GM12878 (cell line): ENCODE measurements around the gene GOT2. TPM values are rescaled to one million over a fixed set of nuclear protein-coding genes. Genes with fewer than 3 reads are reported as not detected.

Source experiments
- ATAC-seq: fragments of 200-7000 bp; cut with Tn5 transposase; 3 replicates; pipeline ENCODE4 v1.9.1; 2020; ENCODE audit warnings: mild to moderate bottlenecking, moderate library complexity
- BruUV-seq: library from RNA; stranded (reverse); fragments of 400-500 nt; replicated peaks from 2 replicates; lab custom pipeline; 2021; lab: Mats Ljungman, UMichigan
- CTCF ChIA-PET: fragments of 300-600 bp; sonication (Branson Sonifier 250); formaldehyde crosslinking; extraction: SDS; loops from one replicate; lab custom pipeline; 2021; ENCODE audit warnings: inconsistent platforms; lab: Yijun Ruan, JAX
- POLR2A ChIA-PET: fragments of 350-600 bp; formaldehyde crosslinking; extraction: SDS; loops from one replicate; lab custom pipeline; 2021; ENCODE audit warnings: inconsistent platforms; lab: Charles Lee
- RAD21 ChIA-PET: fragments of 300-600 bp; sonication (Branson Sonifier 250); formaldehyde crosslinking; loops from one replicate; lab custom pipeline; 2023; ENCODE audit warnings: antibody characterized with exemption; ENCODE audit not compliant: unreplicated experiment; lab: Charles Lee
- SMC1A ChIA-PET: fragments of 300-600 bp; sonication (Branson Sonifier 250); formaldehyde crosslinking; loops from one replicate; lab custom pipeline; 2023; ENCODE audit not compliant: unreplicated experiment, uncharacterized antibody; lab: Charles Lee
- DNase-seq: peaks from one replicate; pipeline ENCODE4 v3.0.0-alpha.2; 2011; ENCODE audit warnings: low read depth, low spot score
- FAIRE-seq: peaks from 3 replicates; lab custom pipeline; 2011; peaks lifted over from hg19 to GRCh38; lab: Jason Lieb, UNC
- H2AFZ ChIP-seq: 2 replicates; pipeline ENCODE4 v1.6.0; 2011; ENCODE audit warnings: low read depth, low read length, control low read depth; ENCODE audit not compliant: control insufficient read depth
- H3K27ac ChIP-seq: 2 replicates; pipeline ENCODE4 v1.5.1; 2011; ENCODE audit warnings: control low read depth; ENCODE audit not compliant: control insufficient read depth, insufficient read depth
- H3K27me3 ChIP-seq, 2 experiments: replicated peaks in 1 of 2; 2 replicates each; pipeline versions ENCODE4 v1.6.0 to v1.6.1; 2011; ENCODE audit warnings: low read length in 1 of 2; ENCODE audit not compliant: control insufficient read depth in 2 of 2, insufficient read depth in 2 of 2
- H3K36me3 ChIP-seq, 2 experiments: 2 replicates each; pipeline ENCODE4 v1.5.1; 2011; ENCODE audit warnings: low read length in 1 of 2; ENCODE audit not compliant: control insufficient read depth in 2 of 2, insufficient read depth in 2 of 2
- H3K4me1 ChIP-seq: 2 replicates; pipeline ENCODE4 v1.6.1; 2011; ENCODE audit warnings: mild to moderate bottlenecking, low read length, moderate library complexity, mixed read lengths; ENCODE audit not compliant: control insufficient read depth, insufficient read depth
- H3K4me2 ChIP-seq: 2 replicates; pipeline ENCODE4 v1.6.0; 2011; ENCODE audit warnings: control low read depth; ENCODE audit not compliant: control insufficient read depth, insufficient read depth
- H3K4me3 ChIP-seq: fragments of 200-600 bp; sonication (generic); 2 replicates; pipeline ENCODE4 v1.5.1; 2016
- H3K79me2 ChIP-seq: 2 replicates; pipeline ENCODE4 v1.6.0; 2011; ENCODE audit warnings: low read length; ENCODE audit not compliant: control insufficient read depth, insufficient read depth
- H3K9ac ChIP-seq: 2 replicates; pipeline ENCODE4 v1.8.0; 2011; ENCODE audit warnings: low read length, control low read depth, mixed read lengths; ENCODE audit not compliant: control insufficient read depth, insufficient read depth
- H3K9me3 ChIP-seq: replicated peaks from 3 replicates; pipeline ENCODE4 v1.5.1; 2011; ENCODE audit warnings: mild to moderate bottlenecking, low read length; ENCODE audit not compliant: control insufficient read depth, insufficient read depth
- H4K20me1 ChIP-seq: 2 replicates; pipeline ENCODE4 v1.6.0; 2011; ENCODE audit not compliant: control insufficient read depth, insufficient read depth
- FOXK2 ChIP-seq: fragments of 450-650 bp; IDR thresholded peaks from 2 replicates; pipeline ENCODE4 v1.6.1; 2017; ENCODE audit warnings: mild to moderate bottlenecking, moderate library complexity
- RAD21 ChIP-seq: IDR thresholded peaks from 2 replicates; pipeline ENCODE4 v1.6.1; 2011; ENCODE audit warnings: mild to moderate bottlenecking, low read depth, low read length, moderate library complexity; ENCODE audit not compliant: insufficient read depth
- SREBF1 ChIP-seq: IDR thresholded peaks from 2 replicates; pipeline ENCODE4 v1.6.1; 2012; ENCODE audit warnings: mild to moderate bottlenecking, low read length
- WGBS: methylation state at CpG from one replicate; pipeline ENCODE4 v1.1.6; 2016; ENCODE audit warnings: low lambda C conversion rate; ENCODE audit not compliant: insufficient replicate concordance, insufficient coverage; ENCODE audit errors: missing lambda C conversion rate; 5-methylcytosine and 5-hydroxymethylcytosine counted together
- in situ Hi-C: fragments of 300-500 bp; cut with MboI; formaldehyde crosslinking; loops from 9 replicates; pipeline ENCODE4 v1.14.3; 2018; ENCODE audit warnings: mixed read lengths
- intact Hi-C: fragments of 100-400 bp; cut with micrococcal nuclease; formaldehyde crosslinking; loops from one replicate; pipeline ENCODE4 v1.14.2; 2022; ENCODE audit not compliant: unreplicated experiment
- polyA plus RNA-seq, 11 experiments: library from polyadenylated mRNA; depleted of rRNA in 4 of 11; unstranded in 6 of 11; stranded (reverse) in 5 of 11; fragments of >200 nt; fragmentation: Nextera tagmentation in 4 of 11; fragmentation: Illumina TruSeq in 1 of 11; extraction: Ambion mirVana in 4 of 11; extraction: Trizol in 1 of 11; gene quantifications; 1 replicate in 1 of 11; 2 replicates in 10 of 11; pipeline versions ENCODE4 v1.2.1 to v1.2.3, GENCODE V29; 2011 to 2016; ENCODE audit warnings: inconsistent platforms in 2 of 11, missing spikeins in 2 of 11, low read depth in 1 of 11
- total RNA-seq, 4 experiments: library from RNA; depleted of rRNA in 3 of 4; stranded (reverse); fragments of >200 nt in 3 of 4; fragmentation: Illumina TruSeq in 1 of 4; extraction: Trizol in 1 of 4; gene quantifications; 2 replicates each; pipeline versions ENCODE4 v1.2.1 to v1.2.3, GENCODE V29; 2013 to 2021
- TF ChIP-seq, protein P1 (sequence below): IDR thresholded peaks from 2 replicates; pipeline ENCODE4 v1.6.1; 2011; ENCODE audit warnings: borderline replicate concordance, low read depth, mild to moderate bottlenecking, moderate library complexity, mixed read lengths, low read length; ENCODE audit not compliant: insufficient read depth; ENCODE audit errors: extremely low read length
- TF ChIP-seq, protein P2 (sequence below): fragments of 450-650 bp; IDR thresholded peaks from 2 replicates; pipeline ENCODE4 v1.6.1; 2017; ENCODE audit warnings: antibody characterized with exemption, mild to moderate bottlenecking, moderate library complexity

The GOT2 gene
- total and polyA plus RNA-seq, 10 of the 15 experiments (the other 5 are each of a cell fraction or from before 2014, with no cell fraction given): 41.7 to 235 (median 83.7) TPM

DNA sequence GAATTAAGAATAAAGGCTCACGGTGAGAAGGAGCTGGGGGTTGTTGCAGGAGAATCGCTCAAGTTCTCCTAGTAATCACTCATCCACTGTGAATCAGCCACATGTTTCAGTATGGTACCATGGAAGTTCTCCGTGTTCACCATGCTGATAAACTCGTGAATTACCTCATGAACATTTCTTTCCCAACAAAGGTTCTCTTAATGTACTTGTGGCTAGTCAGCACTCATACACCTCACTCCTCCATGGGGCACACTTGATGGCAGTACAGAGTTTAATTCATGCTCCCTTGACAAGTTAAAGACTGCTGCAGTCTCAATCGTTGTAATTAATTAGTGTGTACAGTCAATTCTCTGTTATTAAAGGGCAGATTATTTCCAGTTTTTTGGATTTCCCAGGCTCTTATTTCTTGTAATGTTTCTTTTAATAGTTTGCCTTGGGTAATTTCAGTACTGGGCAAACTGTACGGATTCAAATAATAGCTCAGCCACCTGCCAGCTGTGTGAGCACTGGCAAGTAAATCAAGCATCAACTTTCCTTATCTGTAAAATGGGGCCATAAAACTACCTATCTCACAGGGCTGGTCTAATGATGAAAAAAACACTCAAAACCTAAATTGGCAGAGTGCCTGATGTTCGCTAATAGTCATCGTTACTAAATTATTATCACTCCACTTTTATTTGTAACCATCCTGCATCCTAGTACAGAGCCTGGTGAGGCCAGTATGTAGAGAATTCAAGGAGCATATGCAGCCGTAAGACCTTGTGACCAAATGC, 6.1 kb downstream of the GOT2 start:
- no peak for FAIRE-seq
- CTCF ChIA-PET: interaction anchor here (1.1 to 1.3 kb wide), 2 partner anchors 10 to 116 kb away, joined by 3 to 5 read pairs; no protein-coding TSS in a partner anchor
- Histone ChIP-seq H3K4me3 (no peak overlapping the region), H3K4me1 (peaks cover 7% of the 10 kb centered on the region; the same call in 1 of the 2 replicates), H3K79me2 (peaks cover 53% of the 10 kb centered on the region), H2AFZ (no peak overlapping the region), H3K36me3 (peaks cover 0 to 10% of the 10 kb centered on the region in 2 experiments; a peak in 2 of 4 replicates), H3K4me2 (no peak overlapping the region), H4K20me1 (no peaks in the 10 kb centered on the region), H3K9ac (no peak overlapping the region), H3K9me3 (no peaks in the 10 kb centered on the region), H3K27me3 (no peaks in the 10 kb centered on the region), H3K27ac (no peak overlapping the region)
- in situ Hi-C loops: loop anchor here (25.0 kb wide), 1 partner anchor 216 kb away; the partner anchor contains the start of genes NDRG4 and SETD6
- TF ChIP-seq RAD21: no peak
- no peak for TF ChIP-seq FOXK2
- no peak for TF ChIP-seq SREBF1
- TF ChIP-seq, protein P1, sequence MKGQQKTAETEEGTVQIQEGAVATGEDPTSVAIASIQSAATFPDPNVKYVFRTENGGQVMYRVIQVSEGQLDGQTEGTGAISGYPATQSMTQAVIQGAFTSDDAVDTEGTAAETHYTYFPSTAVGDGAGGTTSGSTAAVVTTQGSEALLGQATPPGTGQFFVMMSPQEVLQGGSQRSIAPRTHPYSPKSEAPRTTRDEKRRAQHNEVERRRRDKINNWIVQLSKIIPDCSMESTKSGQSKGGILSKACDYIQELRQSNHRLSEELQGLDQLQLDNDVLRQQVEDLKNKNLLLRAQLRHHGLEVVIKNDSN: no peak
- TF ChIP-seq, protein P2, sequence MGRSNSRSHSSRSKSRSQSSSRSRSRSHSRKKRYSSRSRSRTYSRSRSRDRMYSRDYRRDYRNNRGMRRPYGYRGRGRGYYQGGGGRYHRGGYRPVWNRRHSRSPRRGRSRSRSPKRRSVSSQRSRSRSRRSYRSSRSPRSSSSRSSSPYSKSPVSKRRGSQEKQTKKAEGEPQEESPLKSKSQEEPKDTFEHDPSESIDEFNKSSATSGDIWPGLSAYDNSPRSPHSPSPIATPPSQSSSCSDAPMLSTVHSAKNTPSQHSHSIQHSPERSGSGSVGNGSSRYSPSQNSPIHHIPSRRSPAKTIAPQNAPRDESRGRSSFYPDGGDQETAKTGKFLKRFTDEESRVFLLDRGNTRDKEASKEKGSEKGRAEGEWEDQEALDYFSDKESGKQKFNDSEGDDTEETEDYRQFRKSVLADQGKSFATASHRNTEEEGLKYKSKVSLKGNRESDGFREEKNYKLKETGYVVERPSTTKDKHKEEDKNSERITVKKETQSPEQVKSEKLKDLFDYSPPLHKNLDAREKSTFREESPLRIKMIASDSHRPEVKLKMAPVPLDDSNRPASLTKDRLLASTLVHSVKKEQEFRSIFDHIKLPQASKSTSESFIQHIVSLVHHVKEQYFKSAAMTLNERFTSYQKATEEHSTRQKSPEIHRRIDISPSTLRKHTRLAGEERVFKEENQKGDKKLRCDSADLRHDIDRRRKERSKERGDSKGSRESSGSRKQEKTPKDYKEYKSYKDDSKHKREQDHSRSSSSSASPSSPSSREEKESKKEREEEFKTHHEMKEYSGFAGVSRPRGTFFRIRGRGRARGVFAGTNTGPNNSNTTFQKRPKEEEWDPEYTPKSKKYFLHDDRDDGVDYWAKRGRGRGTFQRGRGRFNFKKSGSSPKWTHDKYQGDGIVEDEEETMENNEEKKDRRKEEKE: no peak
- DNase-seq: no peak
- BruUV-seq: no TSS peak
- 91% methylated on average over 9 of the region's 9 CpGs for WGBS
- RAD21 ChIA-PET: interaction anchor here (1.4 kb wide), 1 partner anchor 28 kb away, joined by 3 read pairs; no protein-coding TSS in a partner anchor
- intact Hi-C loops: no loop called here
- POLR2A ChIA-PET: no interaction called here
- SMC1A ChIA-PET: no interaction called here
- no peak for ATAC-seq
